RWPE2 (cell line): ENCODE data around the gene ZGLP1.
A peak's percentile ranks its signal among the peaks of the same experiment; 100 is the strongest.

ENCODE experiments used
- ATAC-seq: fragments of 200-7000 bp; cut with Tn5 transposase; 3 replicates; pipeline ENCODE4 v1.9.1; 2021; ENCODE audit warnings: low read depth
- DNase-seq: peaks from one replicate; pipeline ENCODE4 v3.0.0-alpha.2; 2020; ENCODE audit warnings: low spot score
- H3K27ac ChIP-seq: fragments of 450-650 bp; 2 replicates; pipeline ENCODE4 v1.5.1; 2017; ENCODE audit warnings: mild to moderate bottlenecking; ENCODE audit not compliant: poor library complexity, severe bottlenecking
- H3K27me3 ChIP-seq: fragments of 250-450 bp; sonication (Bioruptor Pico); 2 replicates; pipeline ENCODE4 v1.5.1; 2021; ENCODE audit warnings: mild to moderate bottlenecking, moderate library complexity; ENCODE audit not compliant: insufficient read depth, poor library complexity, severe bottlenecking
- H3K36me3 ChIP-seq: fragments of 250-450 bp; sonication (Bioruptor Pico); 2 replicates; pipeline ENCODE4 v1.5.1; 2020; ENCODE audit warnings: low read depth, mild to moderate bottlenecking, moderate library complexity
- H3K4me1 ChIP-seq: fragments of 250-450 bp; sonication (Bioruptor Pico); 2 replicates; pipeline ENCODE4 v1.5.1; 2021; ENCODE audit warnings: mild to moderate bottlenecking, moderate library complexity; ENCODE audit not compliant: insufficient read depth, poor library complexity, severe bottlenecking
- H3K4me3 ChIP-seq: fragments of 250-450 bp; sonication (Bioruptor Pico); 2 replicates; pipeline ENCODE4 v1.5.1; 2021; ENCODE audit warnings: mild to moderate bottlenecking, moderate library complexity; ENCODE audit not compliant: severe bottlenecking
- H3K9me3 ChIP-seq: fragments of 250-450 bp; sonication (Bioruptor Pico); 2 replicates; pipeline ENCODE4 v1.5.1; 2021; ENCODE audit warnings: mild to moderate bottlenecking, moderate library complexity; ENCODE audit not compliant: severe bottlenecking
- TF ChIP-seq, protein P1 (sequence below): fragments of 450-650 bp; IDR thresholded peaks from one replicate; pipeline ENCODE4 v1.5.1; 2017; ENCODE audit warnings: mild to moderate bottlenecking, moderate library complexity; ENCODE audit not compliant: poor library complexity, severe bottlenecking

Gene ZGLP1

GRCh38 chr19:10270616-10271394, 38.8 kb downstream of the ZGLP1 start, which contains the start of gene ICAM1:
Gene ICAM1 (plus strand): TSS chr19:10271120. CDS start chr19:10271160, 40 bp downstream.
- Histone ChIP-seq H3K4me3 (peak within 1 kb of the TSS; percentile 12), H3K27me3 (peaks cover 11% of the 10 kb centered on the region), H3K9me3 (no peaks in the 10 kb centered on the region), H3K27ac (no peak within 1 kb of the TSS), H3K36me3 (no peaks in the 10 kb centered on the region), H3K4me1 (no peaks in the 10 kb centered on the region)
- TF ChIP-seq, protein P1, sequence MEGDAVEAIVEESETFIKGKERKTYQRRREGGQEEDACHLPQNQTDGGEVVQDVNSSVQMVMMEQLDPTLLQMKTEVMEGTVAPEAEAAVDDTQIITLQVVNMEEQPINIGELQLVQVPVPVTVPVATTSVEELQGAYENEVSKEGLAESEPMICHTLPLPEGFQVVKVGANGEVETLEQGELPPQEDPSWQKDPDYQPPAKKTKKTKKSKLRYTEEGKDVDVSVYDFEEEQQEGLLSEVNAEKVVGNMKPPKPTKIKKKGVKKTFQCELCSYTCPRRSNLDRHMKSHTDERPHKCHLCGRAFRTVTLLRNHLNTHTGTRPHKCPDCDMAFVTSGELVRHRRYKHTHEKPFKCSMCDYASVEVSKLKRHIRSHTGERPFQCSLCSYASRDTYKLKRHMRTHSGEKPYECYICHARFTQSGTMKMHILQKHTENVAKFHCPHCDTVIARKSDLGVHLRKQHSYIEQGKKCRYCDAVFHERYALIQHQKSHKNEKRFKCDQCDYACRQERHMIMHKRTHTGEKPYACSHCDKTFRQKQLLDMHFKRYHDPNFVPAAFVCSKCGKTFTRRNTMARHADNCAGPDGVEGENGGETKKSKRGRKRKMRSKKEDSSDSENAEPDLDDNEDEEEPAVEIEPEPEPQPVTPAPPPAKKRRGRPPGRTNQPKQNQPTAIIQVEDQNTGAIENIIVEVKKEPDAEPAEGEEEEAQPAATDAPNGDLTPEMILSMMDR: no peak
- DNase-seq: no peak
- peak; percentile 42; the same call in 2 of the 3 replicates for ATAC-seq

DNA sequence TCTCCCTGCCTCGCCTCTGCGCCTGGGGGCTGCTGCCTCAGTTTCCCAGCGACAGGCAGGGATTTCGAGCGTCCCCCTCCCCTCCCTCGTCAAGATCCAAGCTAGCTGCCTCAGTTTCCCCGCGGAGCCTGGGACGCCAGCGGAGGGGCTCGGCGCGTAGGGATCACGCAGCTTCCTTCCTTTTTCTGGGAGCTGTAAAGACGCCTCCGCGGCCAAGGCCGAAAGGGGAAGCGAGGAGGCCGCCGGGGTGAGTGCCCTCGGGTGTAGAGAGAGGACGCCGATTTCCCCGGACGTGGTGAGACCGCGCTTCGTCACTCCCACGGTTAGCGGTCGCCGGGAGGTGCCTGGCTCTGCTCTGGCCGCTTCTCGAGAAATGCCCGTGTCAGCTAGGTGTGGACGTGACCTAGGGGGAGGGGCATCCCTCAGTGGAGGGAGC, 39.4 kb downstream of the ZGLP1 start:
- no peak overlapping the region for H3K27ac ChIP-seq
- DNase-seq (no peak), ATAC-seq (no peak)
- peak overlapping the region; percentile 12 for H3K4me3 ChIP-seq
- TF ChIP-seq, protein P1: no peak
- no peaks in the 10 kb centered on the region for H3K4me1 ChIP-seq
- H3K9me3 ChIP-seq: no peaks in the 10 kb centered on the region
- peaks cover 11% of the 10 kb centered on the region for H3K27me3 ChIP-seq
- no peaks in the 10 kb centered on the region for H3K36me3 ChIP-seq

- TF ChIP-seq, protein P1: peak; percentile 97
- Histone ChIP-seq H3K4me3 (peak overlapping the region; percentile 12), H3K36me3 (no peaks in the 10 kb centered on the region), H3K27ac (no peak overlapping the region), H3K27me3 (peaks cover 11% of the 10 kb centered on the region), H3K9me3 (no peaks in the 10 kb centered on the region), H3K4me1 (no peaks in the 10 kb centered on the region)
- ATAC-seq: peak; percentile 74
- peak; percentile 72 for DNase-seq
Observed at GRCh38 chr19:10269333-10270179, 40.1 kb downstream of the ZGLP1 start.

- H3K9me3 ChIP-seq: no peaks in the 10 kb centered on the region
- TF ChIP-seq, protein P1: no peak
- ATAC-seq (no peak), DNase-seq (no peak)
- no peak overlapping the region for H3K27ac ChIP-seq
- peaks cover 11% of the 10 kb centered on the region for H3K27me3 ChIP-seq
- H3K4me1 ChIP-seq: no peaks in the 10 kb centered on the region
- H3K36me3 ChIP-seq: no peaks in the 10 kb centered on the region
- H3K4me3 ChIP-seq: no peak overlapping the region
Observed at GRCh38 chr19:10268071-10268470, 41.5 kb downstream of the ZGLP1 start.
